ENCODE results near the gene TMBIM1.

GRCh38 chr2:218296847-218297246 lies 4.5 kb upstream of the TMBIM1 start:
- TF ChIP-seq CTCF (IDR thresholded peaks at IDR 0.05; ENCODE audit: low read depth, low read length) (no peak), POLR2A (IDR thresholded peaks at IDR 0.05; ENCODE audit: extremely low read depth, insufficient read length) (no peak)

All from NB4 (cell line).